Measurements from ENCODE around the gene USP34.
"Not testable (repeated sequence)": the region's sequence is repeated elsewhere in the genome, so short reads cannot be mapped to it uniquely, and the experiment has no call there.

GRCh38 chr2:61194646-61195045, 276.2 kb downstream of the USP34 start:
- not testable (repeated sequence) for TF ChIP-seq CTCF (IDR thresholded peaks at IDR 0.05; ENCODE audit: low read depth, low read length, missing input control); FOXA1 (IDR thresholded peaks at IDR 0.05); GABPA (IDR thresholded peaks at IDR 0.05 in 1 of 2, conservative IDR thresholded peaks at IDR 0.05 in 1 of 2); RAD21 (IDR thresholded peaks at IDR 0.05); REST (IDR thresholded peaks at IDR 0.05); ZBTB33 (IDR thresholded peaks at IDR 0.05); YY1 (IDR thresholded peaks at IDR 0.05); EGR1 (IDR thresholded peaks at IDR 0.05; ENCODE audit: low read depth in 2 of 2); MAX (IDR thresholded peaks at IDR 0.05); SP1 (IDR thresholded peaks at IDR 0.05); ATF3 (IDR thresholded peaks at IDR 0.05); NR2F2 (IDR thresholded peaks at IDR 0.05)

All from liver (tissue), 3 donors.